DOHH2 (cell line): ENCODE measurements around the gene PDSS1.

Experiments used
- EZH2phosphoT487 ChIP-seq: fragments of 200-600 bp; sonication (generic); IDR thresholded peaks from 2 replicates; pipeline ENCODE4 v1.6.1; 2017; ENCODE audit warnings: borderline replicate concordance, mild to moderate bottlenecking, antibody characterized with exemption, low read length, moderate library complexity, mixed read lengths
- TF ChIP-seq, protein P1 (sequence below): fragments of 200-600 bp; sonication (generic); IDR thresholded peaks from one replicate; pipeline ENCODE4 v1.5.1; 2014; ENCODE audit warnings: antibody characterized with exemption, mild to moderate bottlenecking, low read depth, low read length; ENCODE audit not compliant: poor library complexity, severe bottlenecking

GRCh38 chr10:26728957-26729356 lies 31.5 kb downstream of the PDSS1 start:
- TF ChIP-seq, protein P1, sequence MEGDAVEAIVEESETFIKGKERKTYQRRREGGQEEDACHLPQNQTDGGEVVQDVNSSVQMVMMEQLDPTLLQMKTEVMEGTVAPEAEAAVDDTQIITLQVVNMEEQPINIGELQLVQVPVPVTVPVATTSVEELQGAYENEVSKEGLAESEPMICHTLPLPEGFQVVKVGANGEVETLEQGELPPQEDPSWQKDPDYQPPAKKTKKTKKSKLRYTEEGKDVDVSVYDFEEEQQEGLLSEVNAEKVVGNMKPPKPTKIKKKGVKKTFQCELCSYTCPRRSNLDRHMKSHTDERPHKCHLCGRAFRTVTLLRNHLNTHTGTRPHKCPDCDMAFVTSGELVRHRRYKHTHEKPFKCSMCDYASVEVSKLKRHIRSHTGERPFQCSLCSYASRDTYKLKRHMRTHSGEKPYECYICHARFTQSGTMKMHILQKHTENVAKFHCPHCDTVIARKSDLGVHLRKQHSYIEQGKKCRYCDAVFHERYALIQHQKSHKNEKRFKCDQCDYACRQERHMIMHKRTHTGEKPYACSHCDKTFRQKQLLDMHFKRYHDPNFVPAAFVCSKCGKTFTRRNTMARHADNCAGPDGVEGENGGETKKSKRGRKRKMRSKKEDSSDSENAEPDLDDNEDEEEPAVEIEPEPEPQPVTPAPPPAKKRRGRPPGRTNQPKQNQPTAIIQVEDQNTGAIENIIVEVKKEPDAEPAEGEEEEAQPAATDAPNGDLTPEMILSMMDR, result peak; percentile 52
- TF ChIP-seq EZH2phosphoT487, result no peak
